Activated CD8-positive, alpha-beta T cell treated with anti-CD3 and anti-CD28 coated beads for 36 hours (primary cell): ENCODE results near the gene ATP6V0B. TPM values are rescaled to one million over a fixed set of nuclear protein-coding genes. Genes with fewer than 3 reads are reported as not detected.

Experiments
- ATAC-seq: fragments of 200-7000 bp; cut with Tn5 transposase; one replicate; pipeline ENCODE4 v1.10.0; 2021; ENCODE audit warnings: mild to moderate bottlenecking, moderate library complexity
- CTCF ChIA-PET: fragments of 350-600 bp; sonication (Branson Sonifier 250); formaldehyde crosslinking; loops from one replicate; lab custom pipeline; 2021; ENCODE audit warnings: antibody characterized with exemption; lab: Charles Lee
- POLR2A ChIA-PET: fragments of 350-600 bp; sonication (Branson Sonifier 250); formaldehyde crosslinking; loops from one replicate; lab custom pipeline; 2021; ENCODE audit warnings: antibody characterized with exemption; lab: Charles Lee
- DNase-seq: peaks from one replicate; pipeline ENCODE4 v3.0.0-alpha.2; 2020
- H3K27ac Mint-ChIP-seq: one replicate; pipeline ENCODE4 v1.8.0; 2021; ENCODE audit warnings: mild to moderate bottlenecking, mixed read lengths
- H3K27me3 Mint-ChIP-seq: one replicate; pipeline ENCODE4 v1.8.0; 2021; ENCODE audit warnings: mixed read lengths
- H3K36me3 Mint-ChIP-seq: one replicate; pipeline ENCODE4 v1.8.0; 2021; ENCODE audit warnings: low read depth, mixed read lengths
- H3K4me1 Mint-ChIP-seq: one replicate; pipeline ENCODE4 v1.8.0; 2021; ENCODE audit warnings: low read depth, mixed read lengths
- H3K4me3 Mint-ChIP-seq: one replicate; pipeline ENCODE4 v1.8.0; 2021; ENCODE audit warnings: mild to moderate bottlenecking, moderate library complexity, mixed read lengths
- H3K9me3 Mint-ChIP-seq: one replicate; pipeline ENCODE4 v1.8.0; 2021; ENCODE audit warnings: mixed read lengths
- CTCF ChIP-seq: fragments of 200-600 bp; IDR thresholded peaks from one replicate; pipeline ENCODE4 v1.8.0; 2022; ENCODE audit warnings: antibody characterized with exemption, mild to moderate bottlenecking
- intact Hi-C: fragments of 100-400 bp; cut with micrococcal nuclease; formaldehyde crosslinking; loops from one replicate; pipeline ENCODE4 v1.10.0; 2022
- total RNA-seq, 2 experiments: library from RNA; stranded (reverse); gene quantifications; one replicate each; pipeline ENCODE4 v1.2.3, GENCODE V29; 2021

Gene ATP6V0B
- total RNA-seq, 2 experiments from 2014 or later, result 67.6 to 75.5 TPM

- no peak overlapping the region for H3K27ac Mint-ChIP-seq
- ATAC-seq (no peak), DNase-seq (no peak)
- ChIA-PET POLR2A (interaction anchor here (1.3 kb wide), 2 partner anchors 10 to 30 kb away, joined by 3 read pairs; no protein-coding TSS in a partner anchor), CTCF (interaction anchor here (1.0 to 1.6 kb wide), 3 partner anchors 47 to 65 kb away, joined by 3 to 8 read pairs (median 6); no protein-coding TSS in a partner anchor)
- intact Hi-C loops, result loop anchor here (5.0 kb wide), 1 partner anchor 37 kb away; no protein-coding TSS in a partner anchor
- no peak overlapping the region for H3K4me3 Mint-ChIP-seq
- H3K4me1 Mint-ChIP-seq, result no peaks in the 10 kb centered on the region
- peaks cover 14% of the 10 kb centered on the region for H3K36me3 Mint-ChIP-seq
- no peaks in the 10 kb centered on the region for H3K27me3 Mint-ChIP-seq
- no peak for TF ChIP-seq CTCF
- no peaks in the 10 kb centered on the region for H3K9me3 Mint-ChIP-seq
Observed at GRCh38 chr1:44000122-44000665, 25.4 kb downstream of the ATP6V0B start.

GRCh38 chr1:44002165-44002564, 27.4 kb downstream of the ATP6V0B start:
- Mint-ChIP-seq H3K4me3 (no peak overlapping the region), H3K27ac (no peak overlapping the region), H3K9me3 (no peaks in the 10 kb centered on the region), H3K4me1 (no peaks in the 10 kb centered on the region), H3K36me3 (peaks cover 23% of the 10 kb centered on the region), H3K27me3 (no peaks in the 10 kb centered on the region)
- no peak for DNase-seq
- CTCF ChIA-PET, result no interaction called here
- no peak for TF ChIP-seq CTCF
- POLR2A ChIA-PET, result interaction anchor here (1.1 to 1.3 kb wide), 2 partner anchors 35 to 62 kb away, joined by 3 to 4 read pairs; no protein-coding TSS in a partner anchor
- ATAC-seq, result no peak
- intact Hi-C loops, result loop anchor here (5.0 kb wide), 1 partner anchor 35 kb away; no protein-coding TSS in a partner anchor

GRCh38 chr1:44002606-44003157, 27.9 kb downstream of the ATP6V0B start:
- ChIA-PET POLR2A (interaction anchor here (0.6 to 2.1 kb wide), 4 partner anchors 11 to 536 kb away, joined by 3 to 7 read pairs (median 4); partner anchors contain the start of gene CCDC24), CTCF (no interaction called here)
- Mint-ChIP-seq H3K27me3 (no peaks in the 10 kb centered on the region), H3K4me3 (no peak overlapping the region), H3K27ac (no peak overlapping the region), H3K9me3 (no peaks in the 10 kb centered on the region), H3K36me3 (peaks cover 23% of the 10 kb centered on the region), H3K4me1 (no peaks in the 10 kb centered on the region)
- intact Hi-C loops, result loop anchor here (5.0 kb wide), 1 partner anchor 35 kb away; no protein-coding TSS in a partner anchor
- TF ChIP-seq CTCF, result peak; percentile 17
- DNase-seq, result no peak
- no peak for ATAC-seq

GRCh38 chr1:44008259-44008658, 33.5 kb downstream of the ATP6V0B start:
- Mint-ChIP-seq H3K9me3 (no peaks in the 10 kb centered on the region), H3K27me3 (no peaks in the 10 kb centered on the region), H3K4me1 (peaks cover 6% of the 10 kb centered on the region), H3K27ac (no peak overlapping the region), H3K4me3 (no peak overlapping the region), H3K36me3 (peaks cover 10% of the 10 kb centered on the region)
- TF ChIP-seq CTCF, result no peak
- ATAC-seq, result no peak
- POLR2A ChIA-PET, result no interaction called here
- intact Hi-C loops, result loop anchor here (5.0 kb wide), 1 partner anchor 39 kb away; no protein-coding TSS in a partner anchor
- CTCF ChIA-PET, result no interaction called here
- no peak for DNase-seq

GRCh38 chr1:44010935-44011471, 36.2 kb downstream of the ATP6V0B start:
- H3K36me3 Mint-ChIP-seq, result peaks cover 6% of the 10 kb centered on the region
- ChIA-PET POLR2A (no interaction called here), CTCF (interaction anchor here (2.0 kb wide), 1 partner anchor 37 kb away, joined by 8 read pairs; no protein-coding TSS in a partner anchor)
- DNase-seq, result no peak
- no peak for ATAC-seq
- no peaks in the 10 kb centered on the region for H3K9me3 Mint-ChIP-seq
- intact Hi-C loops, result no loop called here
- H3K27me3 Mint-ChIP-seq, result no peaks in the 10 kb centered on the region
- no peak for TF ChIP-seq CTCF
- H3K4me3 Mint-ChIP-seq, result no peak overlapping the region
- H3K27ac Mint-ChIP-seq, result no peak overlapping the region
- peaks cover 12% of the 10 kb centered on the region for H3K4me1 Mint-ChIP-seq
